Measurements from ENCODE around the gene DMD. TPM values are rescaled to one million over a fixed set of nuclear protein-coding genes. Genes with fewer than 3 reads are reported as not detected.

DMD gene
- total RNA-seq, 1 donor from 2014 or later: 22.2 TPM

DNA sequence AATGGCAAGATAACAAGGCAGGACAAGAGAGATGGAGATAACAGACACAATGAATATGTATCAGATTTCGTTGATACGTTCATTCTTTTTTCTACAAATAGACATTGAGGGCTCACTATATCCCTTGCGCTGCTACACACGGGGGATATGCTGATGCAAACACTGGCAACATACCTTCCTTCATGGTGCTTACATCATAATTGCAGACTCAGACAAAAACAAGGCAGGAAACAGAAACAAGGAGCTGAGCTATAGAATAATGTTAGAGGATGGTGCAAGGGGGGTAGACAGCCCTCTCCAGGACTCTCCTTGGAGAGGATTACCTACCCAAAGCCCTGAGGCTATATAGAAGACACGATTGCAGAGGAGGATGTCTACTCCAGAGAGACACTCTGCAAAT lies 1069.5 kb downstream of the DMD start:
- FAIRE-seq: no peak

DNA sequence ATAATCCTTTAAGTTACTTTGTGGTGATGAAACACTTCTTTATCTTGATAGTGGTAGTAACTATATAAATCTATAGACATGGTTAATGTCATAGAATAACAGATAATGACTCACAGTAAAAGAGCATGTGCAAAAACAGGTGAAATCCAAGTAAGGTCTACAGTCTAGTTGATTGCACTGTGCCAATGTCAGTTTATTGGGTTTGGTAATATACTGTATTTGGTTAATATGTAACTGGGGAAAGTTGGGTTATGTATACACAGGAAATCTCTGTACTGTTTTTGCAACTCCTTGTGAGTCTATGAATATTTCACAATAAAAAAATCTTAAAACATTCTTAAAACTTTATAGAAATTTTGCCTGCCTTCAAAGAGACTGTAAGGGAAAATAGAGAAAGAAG lies 1071.9 kb downstream of the DMD start:
- Histone ChIP-seq H3K4me3 (ENCODE audit: insufficient read depth, low read depth, low read length) (no peak overlapping the region), H3K36me3 (ENCODE audit: insufficient read depth, low read length) (no peaks in the 10 kb centered on the region), H3K27ac (ENCODE audit: low read depth, low read length) (no peak overlapping the region), H4K20me1 (ENCODE audit: insufficient read depth, low read length) (no peaks in the 10 kb centered on the region), H3K9ac (ENCODE audit: low read length) (no peak overlapping the region), H3K27me3 (ENCODE audit: insufficient read depth, low read length) (no peaks in the 10 kb centered on the region), H3K79me2 (ENCODE audit: insufficient read depth, low read length) (no peaks in the 10 kb centered on the region), H2AFZ (ENCODE audit: low read depth, low read length) (no peak overlapping the region), H3K4me2 (ENCODE audit: low read length) (no peak overlapping the region), H3K9me3 (ENCODE audit: insufficient read depth, low read depth, low read length) (no peaks in the 10 kb centered on the region), H3K4me1 (ENCODE audit: insufficient read depth, low read length) (no peaks in the 10 kb centered on the region)
- Mint-ChIP-seq H3K27me3 (ENCODE audit: low read depth, unreplicated experiment) (no peaks in the 10 kb centered on the region), H3K27ac (ENCODE audit: unreplicated experiment) (no peak overlapping the region), H3K4me3 (ENCODE audit: unreplicated experiment) (no peak overlapping the region), H3K9me3 (ENCODE audit: unreplicated experiment) (no peaks in the 10 kb centered on the region), H3K36me3 (ENCODE audit: low read depth, unreplicated experiment) (no peaks in the 10 kb centered on the region), H3K4me1 (ENCODE audit: low read depth, unreplicated experiment) (no peaks in the 10 kb centered on the region)
- FAIRE-seq (peak; percentile 49), DNase-seq (ENCODE audit: low read depth) (no peak)
- TF ChIP-seq EZH2 (IDR thresholded peaks at IDR 0.05; ENCODE audit: insufficient read depth, low read length): no peak
- TF ChIP-seq, protein P1, sequence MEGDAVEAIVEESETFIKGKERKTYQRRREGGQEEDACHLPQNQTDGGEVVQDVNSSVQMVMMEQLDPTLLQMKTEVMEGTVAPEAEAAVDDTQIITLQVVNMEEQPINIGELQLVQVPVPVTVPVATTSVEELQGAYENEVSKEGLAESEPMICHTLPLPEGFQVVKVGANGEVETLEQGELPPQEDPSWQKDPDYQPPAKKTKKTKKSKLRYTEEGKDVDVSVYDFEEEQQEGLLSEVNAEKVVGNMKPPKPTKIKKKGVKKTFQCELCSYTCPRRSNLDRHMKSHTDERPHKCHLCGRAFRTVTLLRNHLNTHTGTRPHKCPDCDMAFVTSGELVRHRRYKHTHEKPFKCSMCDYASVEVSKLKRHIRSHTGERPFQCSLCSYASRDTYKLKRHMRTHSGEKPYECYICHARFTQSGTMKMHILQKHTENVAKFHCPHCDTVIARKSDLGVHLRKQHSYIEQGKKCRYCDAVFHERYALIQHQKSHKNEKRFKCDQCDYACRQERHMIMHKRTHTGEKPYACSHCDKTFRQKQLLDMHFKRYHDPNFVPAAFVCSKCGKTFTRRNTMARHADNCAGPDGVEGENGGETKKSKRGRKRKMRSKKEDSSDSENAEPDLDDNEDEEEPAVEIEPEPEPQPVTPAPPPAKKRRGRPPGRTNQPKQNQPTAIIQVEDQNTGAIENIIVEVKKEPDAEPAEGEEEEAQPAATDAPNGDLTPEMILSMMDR (IDR thresholded peaks at IDR 0.05; ENCODE audit: insufficient read depth, low read depth, low read length): no peak

More for the DNA sequence above, 1069.5 kb downstream of the DMD start:
- Histone ChIP-seq H3K4me3 (ENCODE audit: insufficient read depth, low read depth, low read length) (no peak overlapping the region), H3K9me3 (ENCODE audit: insufficient read depth, low read depth, low read length) (no peaks in the 10 kb centered on the region), H3K27ac (ENCODE audit: low read depth, low read length) (no peak overlapping the region), H3K36me3 (ENCODE audit: insufficient read depth, low read length) (no peaks in the 10 kb centered on the region), H2AFZ (ENCODE audit: low read depth, low read length) (no peak overlapping the region), H4K20me1 (ENCODE audit: insufficient read depth, low read length) (no peaks in the 10 kb centered on the region), H3K4me1 (ENCODE audit: insufficient read depth, low read length) (no peaks in the 10 kb centered on the region), H3K4me2 (ENCODE audit: low read length) (no peak overlapping the region), H3K27me3 (ENCODE audit: insufficient read depth, low read length) (no peaks in the 10 kb centered on the region), H3K9ac (ENCODE audit: low read length) (no peak overlapping the region), H3K79me2 (ENCODE audit: insufficient read depth, low read length) (no peaks in the 10 kb centered on the region)
- no peak overlapping the region for H3K27ac Mint-ChIP-seq (ENCODE audit: unreplicated experiment)
- no peak for DNase-seq (ENCODE audit: low read depth)
- H3K27me3 Mint-ChIP-seq (ENCODE audit: low read depth, unreplicated experiment): no peaks in the 10 kb centered on the region
- no peak for TF ChIP-seq EZH2 (IDR thresholded peaks at IDR 0.05; ENCODE audit: insufficient read depth, low read length)
- TF ChIP-seq, protein P1 (IDR thresholded peaks at IDR 0.05; ENCODE audit: insufficient read depth, low read depth, low read length): no peak
- no peaks in the 10 kb centered on the region for H3K4me1 Mint-ChIP-seq (ENCODE audit: low read depth, unreplicated experiment)
- H3K9me3 Mint-ChIP-seq (ENCODE audit: unreplicated experiment): no peaks in the 10 kb centered on the region
- no peaks in the 10 kb centered on the region for H3K36me3 Mint-ChIP-seq (ENCODE audit: low read depth, unreplicated experiment)
- no peak overlapping the region for H3K4me3 Mint-ChIP-seq (ENCODE audit: unreplicated experiment)

DNA sequence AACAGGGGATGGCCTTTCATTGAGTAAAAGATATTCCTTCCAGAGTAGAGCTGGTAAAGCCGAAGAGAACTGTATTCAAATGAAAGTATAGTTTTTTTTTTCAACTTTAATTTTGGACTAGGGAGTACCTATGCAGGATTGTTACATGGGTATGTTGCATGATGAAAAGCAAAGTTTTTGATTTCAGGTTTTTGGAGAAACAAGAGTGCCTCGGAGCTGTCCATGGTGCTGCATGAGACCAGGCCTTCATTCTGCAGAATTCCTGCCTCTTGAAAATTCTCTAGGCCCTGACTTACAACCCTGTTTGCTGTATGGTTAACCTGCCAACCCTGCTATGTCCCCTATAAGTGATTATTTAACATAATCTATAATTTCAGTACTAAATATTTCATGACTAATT lies 1073.8 kb downstream of the DMD start:
- peak; percentile 56 for FAIRE-seq
- H3K4me3 Mint-ChIP-seq (ENCODE audit: unreplicated experiment): no peak overlapping the region

More for the DNA sequence above, 1073.8 kb downstream of the DMD start:
- H3K9me3 ChIP-seq (ENCODE audit: insufficient read depth, low read depth, low read length): no peaks in the 10 kb centered on the region
- Mint-ChIP-seq H3K27me3 (ENCODE audit: low read depth, unreplicated experiment) (no peaks in the 10 kb centered on the region), H3K36me3 (ENCODE audit: low read depth, unreplicated experiment) (no peaks in the 10 kb centered on the region), H3K4me1 (ENCODE audit: low read depth, unreplicated experiment) (no peaks in the 10 kb centered on the region), H3K27ac (ENCODE audit: unreplicated experiment) (no peak overlapping the region), H3K9me3 (ENCODE audit: unreplicated experiment) (no peaks in the 10 kb centered on the region)
- no peak overlapping the region for H3K9ac ChIP-seq (ENCODE audit: low read length)
- no peaks in the 10 kb centered on the region for H3K4me1 ChIP-seq (ENCODE audit: insufficient read depth, low read length)
- no peaks in the 10 kb centered on the region for H3K36me3 ChIP-seq (ENCODE audit: insufficient read depth, low read length)
- no peak overlapping the region for H2AFZ ChIP-seq (ENCODE audit: low read depth, low read length)
- TF ChIP-seq, protein P1 (IDR thresholded peaks at IDR 0.05; ENCODE audit: insufficient read depth, low read depth, low read length): no peak
- no peak for TF ChIP-seq EZH2 (IDR thresholded peaks at IDR 0.05; ENCODE audit: insufficient read depth, low read length)
- no peak overlapping the region for H3K27ac ChIP-seq (ENCODE audit: low read depth, low read length)
- DNase-seq (ENCODE audit: low read depth): no peak
- no peaks in the 10 kb centered on the region for H4K20me1 ChIP-seq (ENCODE audit: insufficient read depth, low read length)
- H3K4me3 ChIP-seq (ENCODE audit: insufficient read depth, low read depth, low read length): no peak overlapping the region
- H3K27me3 ChIP-seq (ENCODE audit: insufficient read depth, low read length): no peaks in the 10 kb centered on the region
- H3K4me2 ChIP-seq (ENCODE audit: low read length): no peak overlapping the region
- H3K79me2 ChIP-seq (ENCODE audit: insufficient read depth, low read length): no peaks in the 10 kb centered on the region

Measured in astrocyte (in vitro differentiated cells and primary cell).